ENCODE data around the gene SLC24A5.

SLC24A5 gene

DNA sequence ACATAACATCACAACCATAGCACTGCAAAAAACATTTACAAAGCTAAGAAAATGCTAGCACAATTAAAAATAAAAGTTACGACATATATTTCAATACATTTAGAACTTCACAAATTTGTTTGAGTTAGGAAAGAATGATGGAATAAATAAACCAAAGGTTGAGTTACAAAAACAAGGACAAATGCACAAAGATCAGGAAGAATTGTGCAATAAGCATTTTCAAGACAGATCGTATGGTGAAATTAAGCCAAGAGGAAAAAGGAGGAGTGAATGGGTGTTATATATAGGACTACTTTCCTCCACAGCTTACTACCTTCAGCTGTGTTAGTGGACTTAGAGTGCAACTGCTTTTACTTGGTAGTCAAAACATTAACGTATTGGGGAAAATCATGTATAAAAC lies 64.7 kb downstream of the SLC24A5 start:
- DNase-seq (ENCODE audit: low read depth in 2 of 2, low spot score in 1 of 2): no peak

DNA sequence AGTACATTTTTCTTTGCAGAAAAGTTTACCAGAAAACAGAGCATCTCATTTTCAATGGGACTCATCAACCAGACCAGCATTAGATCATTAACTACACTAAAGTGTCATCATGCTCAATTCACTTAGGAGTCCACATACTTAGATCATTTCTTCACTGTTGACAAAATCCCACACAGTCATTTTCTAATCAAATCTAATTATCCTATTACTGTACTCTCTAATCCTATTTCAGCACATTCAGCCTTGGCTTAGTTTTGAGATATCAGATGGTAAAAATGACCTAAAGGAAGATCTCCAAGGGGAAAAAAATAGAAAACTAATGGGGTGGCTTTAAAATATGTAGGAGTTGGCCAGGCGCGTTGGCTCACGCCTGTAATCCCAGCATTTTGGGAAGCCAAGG lies 65.5 kb downstream of the SLC24A5 start:
- DNase-seq (ENCODE audit: low read depth in 2 of 2, low spot score in 1 of 2): no peak

- no peak for DNase-seq (ENCODE audit: low read depth in 2 of 2, low spot score in 1 of 2)
Measured at GRCh38 chr15:48190932-48191573, 70.3 kb downstream of the SLC24A5 start.

GRCh38 chr15:48191574-48192225 lies 70.9 kb downstream of the SLC24A5 start, which contains the start of gene CTXN2:
Gene CTXN2 (plus strand): TSS chr15:48191665. CDS start chr15:48201301, 9,636 bp downstream.
- no peak for DNase-seq (ENCODE audit: low read depth in 2 of 2, low spot score in 1 of 2)

Measured in stimulated activated CD8-positive, alpha-beta memory T cell treated with anti-CD3 and anti-CD28 coated beads, Interleukin-4, amount 100 ng/mL, for 1 hour (primary cell).